Spleen (tissue), 11 donors: ENCODE data around the gene SHE. TPM values are rescaled to one million over a fixed set of nuclear protein-coding genes. Genes with fewer than 3 reads are reported as not detected.

Experiments
- DNase-seq: peaks from one replicate; pipeline ENCODE4 v3.0.0-alpha.2; 2020
- H3K27ac ChIP-seq, 8 donors: fragments of 200-600 bp; sonication (generic) in 7 of 8; 1 replicate in 4 of 8; 2 replicates in 4 of 8; pipeline versions ENCODE4 v1.5.0 to v1.8.0; 2016 to 2021; ENCODE audit warnings: inconsistent platforms in 4 of 8, mild to moderate bottlenecking in 4 of 8, moderate library complexity in 1 of 8
- H3K27me3 ChIP-seq, 7 donors: fragments of 200-600 bp; sonication (generic) in 6 of 7; replicated peaks in 1 of 7; 1 replicate in 4 of 7; 2 replicates in 3 of 7; pipeline versions ENCODE4 v1.5.0 to v1.8.0; 2016 to 2021; ENCODE audit warnings: inconsistent platforms in 3 of 7, mild to moderate bottlenecking in 1 of 7
- H3K36me3 ChIP-seq, 6 donors: fragments of 200-600 bp; sonication (generic) in 5 of 6; 1 replicate in 4 of 6; 2 replicates in 2 of 6; pipeline versions ENCODE4 v1.5.0 to v1.8.0; 2016 to 2021; ENCODE audit warnings: inconsistent platforms in 2 of 6
- H3K4me1 ChIP-seq, 6 donors: fragments of 200-600 bp; sonication (generic) in 5 of 6; 1 replicate in 3 of 6; 2 replicates in 3 of 6; pipeline versions ENCODE4 v1.5.0 to v1.8.0; 2016 to 2021; ENCODE audit warnings: inconsistent platforms in 3 of 6
- H3K4me3 ChIP-seq, 8 donors: fragments of 200-600 bp; sonication (generic) in 7 of 8; 1 replicate in 4 of 8; 2 replicates in 4 of 8; pipeline versions ENCODE4 v1.5.0 to v1.8.0; 2016 to 2021; ENCODE audit warnings: inconsistent platforms in 4 of 8, mild to moderate bottlenecking in 4 of 8, moderate library complexity in 2 of 8
- H3K9me3 ChIP-seq, 8 donors: fragments of 200-600 bp; sonication (generic) in 7 of 8; 1 replicate in 4 of 8; 2 replicates in 4 of 8; pipeline versions ENCODE4 v1.5.0 to v1.8.0; 2016 to 2021; ENCODE audit warnings: inconsistent platforms in 4 of 8
- POLR2A ChIP-seq, 3 donors: fragments of 450-650 bp; IDR thresholded peaks; one replicate each; pipeline ENCODE4 v1.5.1; 2017; ENCODE audit warnings: antibody characterized with exemption in 3 of 3, mild to moderate bottlenecking in 1 of 3
- POLR2AphosphoS5 ChIP-seq, 3 donors: sonication (generic); formaldehyde crosslinking; IDR thresholded peaks; one replicate each; pipeline ENCODE4 v1.5.1; 2017; ENCODE audit warnings: antibody characterized with exemption in 3 of 3
- WGBS, 5 donors: extraction: QIAGEN DNeasy Blood & Tissue Kit in 3 of 5; methylation state at CpG; one replicate each; pipeline versions ENCODE4 v1.1.5 to v1.1.7; 2013 to 2018; 5-methylcytosine and 5-hydroxymethylcytosine counted together
- intact Hi-C: fragments of 100-400 bp; cut with DNase I; formaldehyde crosslinking; loops from one replicate; pipeline ENCODE4 v1.15.0; 2023; ENCODE audit warnings: low total_unique reads
- polyA plus RNA-seq, 3 donors: library from polyadenylated mRNA; stranded (reverse); fragments of 200-250 nt; gene quantifications; one replicate each; pipeline ENCODE4 v1.2.1, GENCODE V29; 2013
- total RNA-seq, 7 donors: library from RNA; depleted of rRNA in 3 of 7; stranded (reverse); fragments of >200 nt in 3 of 7; fragmentation: NEBNext Ultra II Directional in 4 of 7; extraction: Animal tissue kit (Norgen Biotek cat#: 25700) in 4 of 7; gene quantifications; one replicate each; pipeline versions ENCODE4 v1.1.0 to v1.2.1, GENCODE V29; 2016 to 2021
- TF ChIP-seq, protein P1 (sequence below), 11 experiments: fragments of 200-600 bp in 7 of 11; fragments of 450-650 bp in 4 of 11; sonication (generic) in 4 of 11; IDR thresholded peaks in 8 of 11; conservative IDR thresholded peaks in 3 of 11; 1 replicate in 7 of 11; 2 replicates in 4 of 11; pipeline versions ENCODE4 v1.4.0 to v1.8.0; 2016 to 2021; ENCODE audit warnings: antibody characterized with exemption in 11 of 11, inconsistent platforms in 4 of 11, mild to moderate bottlenecking in 1 of 11
- donor health status: healthy with polysubstance abuse.
- donor health status: DM: no; HTN: no; CAD: no; lungs with moderate emphysema.
- donor health status: DM: no; HTN: no; CAD: no.
- donor health status: Bipolar disorder and iron deficiency.
- donor health status: healthy.
- donor health status: DM: no; HTN: no; CAD: no.
- donor health status: DM: yes; HTN: yes; CAD: no.

Gene SHE
- total and polyA plus RNA-seq, 10 donors = 8.2 to 54.7 (median 32.4) TPM

DNA sequence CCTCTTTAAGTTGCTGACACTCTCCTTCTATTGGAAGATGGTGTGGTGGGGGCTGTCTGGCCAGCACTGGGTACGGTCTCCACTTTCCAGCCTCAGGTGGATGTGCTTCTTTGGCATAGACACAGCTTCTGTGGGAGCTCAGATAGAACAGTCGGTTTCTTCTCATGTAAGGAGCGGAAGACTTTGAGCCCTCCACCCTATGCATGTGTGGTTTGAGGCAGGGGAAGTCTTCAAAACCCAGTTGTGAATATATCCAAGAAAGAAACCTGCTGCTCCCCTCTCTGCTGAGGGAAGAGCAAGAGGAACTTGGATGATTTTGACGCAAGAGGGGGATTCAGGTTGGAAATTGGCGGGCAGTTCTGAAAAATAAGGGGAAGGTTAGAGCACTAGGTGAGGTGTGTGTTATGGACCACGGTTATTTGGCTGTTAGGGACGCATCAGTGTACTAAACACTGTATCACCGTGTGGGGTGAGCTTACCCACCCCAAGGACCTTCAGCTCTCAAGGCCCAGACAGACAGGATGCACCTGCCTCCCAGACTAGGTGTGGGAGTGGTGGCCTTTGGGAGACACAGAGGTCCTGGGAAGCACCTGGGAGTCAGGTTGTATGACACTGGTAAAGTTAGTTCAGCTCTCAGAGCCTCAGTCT, 60.8 kb downstream of the SHE start:
- Histone ChIP-seq H3K27ac (peak overlapping the region in 3 of 8 donors; percentile 11 to 41 (median 38)), H3K9me3 (no peaks in the 10 kb centered on the region)
- 60 to 75% (median 65%) methylated on average over 8 of the region's 8 CpGs for WGBS, 5 donors

DNA sequence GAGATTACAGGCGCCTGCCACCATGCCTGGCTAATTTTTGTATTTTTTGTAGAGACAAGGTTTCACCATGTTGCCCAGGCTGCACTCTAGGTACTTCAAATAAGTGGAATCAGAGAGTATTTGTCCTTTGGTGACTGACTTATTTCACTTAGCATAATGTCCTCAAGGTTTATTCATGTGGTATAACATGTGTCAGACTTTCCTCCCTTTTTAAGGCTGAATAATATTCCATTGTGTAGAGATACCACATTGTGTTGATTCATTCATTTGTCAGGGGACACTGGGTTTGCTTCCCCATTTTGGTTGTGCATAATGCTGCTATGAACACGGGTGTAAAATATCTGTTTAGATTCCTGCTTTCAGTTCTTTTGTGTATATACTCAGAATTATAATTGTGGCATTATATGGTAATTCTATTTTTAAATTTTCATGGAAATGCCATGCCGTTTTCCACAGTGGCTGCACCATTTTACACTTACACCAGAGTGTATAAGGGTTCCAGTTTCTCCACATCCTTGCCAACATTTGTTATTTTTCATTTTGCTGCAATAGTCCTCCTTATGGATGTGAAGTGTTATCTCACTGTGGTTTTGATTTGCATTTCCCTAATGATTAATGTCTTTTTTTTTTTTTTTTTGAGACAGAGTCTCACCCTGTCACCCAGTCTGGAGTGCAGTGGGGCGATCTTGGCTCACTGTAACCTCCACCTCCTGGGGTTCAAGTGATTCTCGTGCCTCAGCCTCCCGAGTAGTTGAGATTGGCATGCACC, 62.0 kb downstream of the SHE start:
- Histone ChIP-seq H3K9me3 (no peaks in the 10 kb centered on the region), H3K27me3 (no peaks in the 10 kb centered on the region), H3K4me3 (no peak overlapping the region), H3K36me3 (peaks cover 0 to 97% (median 11%) of the 10 kb centered on the region in 6 donors), H3K27ac (peak overlapping the region in 6 of 8 donors; percentile 10 to 67 (median 56)), H3K4me1 (peaks cover 0 to 63% (median 29%) of the 10 kb centered on the region in 6 donors)
- WGBS, 5 donors = 73 to 81% (median 78%) methylated on average over 6 of the region's 6 CpGs
- intact Hi-C loops = no loop called here
- TF ChIP-seq, protein P1, sequence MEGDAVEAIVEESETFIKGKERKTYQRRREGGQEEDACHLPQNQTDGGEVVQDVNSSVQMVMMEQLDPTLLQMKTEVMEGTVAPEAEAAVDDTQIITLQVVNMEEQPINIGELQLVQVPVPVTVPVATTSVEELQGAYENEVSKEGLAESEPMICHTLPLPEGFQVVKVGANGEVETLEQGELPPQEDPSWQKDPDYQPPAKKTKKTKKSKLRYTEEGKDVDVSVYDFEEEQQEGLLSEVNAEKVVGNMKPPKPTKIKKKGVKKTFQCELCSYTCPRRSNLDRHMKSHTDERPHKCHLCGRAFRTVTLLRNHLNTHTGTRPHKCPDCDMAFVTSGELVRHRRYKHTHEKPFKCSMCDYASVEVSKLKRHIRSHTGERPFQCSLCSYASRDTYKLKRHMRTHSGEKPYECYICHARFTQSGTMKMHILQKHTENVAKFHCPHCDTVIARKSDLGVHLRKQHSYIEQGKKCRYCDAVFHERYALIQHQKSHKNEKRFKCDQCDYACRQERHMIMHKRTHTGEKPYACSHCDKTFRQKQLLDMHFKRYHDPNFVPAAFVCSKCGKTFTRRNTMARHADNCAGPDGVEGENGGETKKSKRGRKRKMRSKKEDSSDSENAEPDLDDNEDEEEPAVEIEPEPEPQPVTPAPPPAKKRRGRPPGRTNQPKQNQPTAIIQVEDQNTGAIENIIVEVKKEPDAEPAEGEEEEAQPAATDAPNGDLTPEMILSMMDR (IDR thresholded peaks at IDR 0.05 in 8 of 11, conservative IDR thresholded peaks at IDR 0.05 in 3 of 11) = no peak
- TF ChIP-seq POLR2AphosphoS5 (IDR thresholded peaks at IDR 0.05) (no peak), POLR2A (IDR thresholded peaks at IDR 0.05) (no peak)
- no peak for DNase-seq

More for the DNA sequence above, 60.8 kb downstream of the SHE start:
- intact Hi-C loops = no loop called here
- no peak for DNase-seq
- TF ChIP-seq POLR2AphosphoS5 (IDR thresholded peaks at IDR 0.05) = no peak
- no peak for TF ChIP-seq POLR2A (IDR thresholded peaks at IDR 0.05)
- TF ChIP-seq, protein P1 (IDR thresholded peaks at IDR 0.05 in 8 of 11, conservative IDR thresholded peaks at IDR 0.05 in 3 of 11) = no peak
- Histone ChIP-seq H3K4me1 (peaks cover 0 to 64% (median 29%) of the 10 kb centered on the region in 6 donors), H3K4me3 (no peak overlapping the region), H3K36me3 (peaks cover 0 to 97% (median 2%) of the 10 kb centered on the region in 6 donors), H3K27me3 (no peaks in the 10 kb centered on the region)

DNA sequence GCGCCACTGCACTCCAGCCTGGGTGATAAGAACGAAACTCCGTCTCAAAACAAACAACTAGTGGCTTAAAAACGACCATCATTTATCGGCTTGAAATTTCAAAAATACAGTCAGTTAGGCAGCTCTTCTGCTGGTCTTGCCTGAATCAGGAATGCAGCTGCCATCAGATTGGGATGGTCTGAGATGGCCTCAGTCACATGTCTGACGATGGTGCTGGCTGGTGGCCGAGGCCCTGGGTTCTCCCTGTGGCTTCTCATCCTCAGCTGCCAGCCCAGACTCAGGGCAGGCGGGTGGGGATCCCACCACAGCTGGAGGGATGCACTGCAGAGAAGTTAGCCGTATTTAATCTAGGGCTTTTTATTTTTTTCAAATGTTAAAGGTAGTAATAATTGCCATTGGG, 65.8 kb downstream of the SHE start:
- TF ChIP-seq, protein P1 (IDR thresholded peaks at IDR 0.05 in 8 of 11, conservative IDR thresholded peaks at IDR 0.05 in 3 of 11) = no peak
- TF ChIP-seq POLR2A (IDR thresholded peaks at IDR 0.05) (no peak), POLR2AphosphoS5 (IDR thresholded peaks at IDR 0.05) (no peak)
- Histone ChIP-seq H3K36me3 (peaks cover 0 to 86% (median 19%) of the 10 kb centered on the region in 6 donors), H3K27ac (no peak overlapping the region), H3K4me1 (peaks cover 0 to 60% (median 33%) of the 10 kb centered on the region in 6 donors), H3K27me3 (no peaks in the 10 kb centered on the region), H3K9me3 (no peaks in the 10 kb centered on the region), H3K4me3 (no peak overlapping the region)
- WGBS, 5 donors = 84 to 90% (median 87%) methylated on average over 9 of the region's 9 CpGs
- no peak for DNase-seq
- intact Hi-C loops = no loop called here
